Caco-2 (cell line): ENCODE results near the gene QRFP. TPM values are rescaled to one million over a fixed set of nuclear protein-coding genes. Genes with fewer than 3 reads are reported as not detected.

Source experiments
- BruUV-seq: library from RNA; stranded (reverse); fragments of 400-500 nt; replicated peaks from 2 replicates; lab custom pipeline; 2021; lab: Mats Ljungman, UMichigan
- CTCF ChIA-PET: fragments of 300-600 bp; sonication (Branson Sonifier 250); formaldehyde crosslinking; loops from one replicate; lab custom pipeline; 2022; ENCODE audit warnings: antibody characterized with exemption; lab: Charles Lee
- POLR2A ChIA-PET: fragments of 300-600 bp; sonication (Branson Sonifier 250); formaldehyde crosslinking; loops from one replicate; lab custom pipeline; 2022; ENCODE audit warnings: antibody characterized with exemption; lab: Charles Lee
- DNase-seq, 2 experiments: peaks; one replicate each; pipeline versions ENCODE4 v3.0.0 to v3.0.0-alpha.2; 2020 to 2022
- H3K27me3 ChIP-seq: replicated peaks from 2 replicates; pipeline ENCODE4 v1.6.0; 2011; ENCODE audit warnings: low read length; ENCODE audit not compliant: control insufficient read depth, insufficient read depth
- H3K36me3 ChIP-seq: 2 replicates; pipeline ENCODE4 v1.5.1; 2011; ENCODE audit warnings: low read length; ENCODE audit not compliant: control insufficient read depth, insufficient read depth
- H3K4me1 ChIP-seq: fragments of 250-450 bp; sonication (Bioruptor Pico); 2 replicates; pipeline ENCODE4 v1.5.1; 2020; ENCODE audit warnings: mild to moderate bottlenecking
- H3K4me3 ChIP-seq: 2 replicates; pipeline ENCODE4 v1.5.1; 2011; ENCODE audit warnings: low read depth, mild to moderate bottlenecking, control low read depth, low read length
- H3K9me3 ChIP-seq: fragments of 250-450 bp; sonication (Bioruptor Pico); 2 replicates; pipeline ENCODE4 v1.5.1; 2020; ENCODE audit warnings: mild to moderate bottlenecking, moderate library complexity
- H3K27ac Mint-ChIP-seq: one replicate; pipeline ENCODE4 v1.8.0; 2022; ENCODE audit warnings: mixed read lengths; ENCODE audit not compliant: unreplicated experiment
- H3K27me3 Mint-ChIP-seq: one replicate; pipeline ENCODE4 v1.8.0; 2022; ENCODE audit warnings: mixed read lengths; ENCODE audit not compliant: insufficient read depth, unreplicated experiment
- H3K36me3 Mint-ChIP-seq: one replicate; pipeline ENCODE4 v1.8.0; 2022; ENCODE audit warnings: mild to moderate bottlenecking, mixed read lengths; ENCODE audit not compliant: insufficient read depth, unreplicated experiment
- H3K4me1 Mint-ChIP-seq: one replicate; pipeline ENCODE4 v1.8.0; 2022; ENCODE audit warnings: low read depth, mixed read lengths; ENCODE audit not compliant: unreplicated experiment
- H3K4me3 Mint-ChIP-seq: one replicate; pipeline ENCODE4 v1.8.0; 2022; ENCODE audit warnings: mild to moderate bottlenecking, moderate library complexity, mixed read lengths; ENCODE audit not compliant: unreplicated experiment
- H3K9me3 Mint-ChIP-seq: one replicate; pipeline ENCODE4 v1.8.0; 2022; ENCODE audit warnings: mixed read lengths; ENCODE audit not compliant: unreplicated experiment
- CTCF ChIP-seq, 2 experiments: fragments of 200-600 bp in 1 of 2; IDR thresholded peaks; 1 replicate in 1 of 2; 2 replicates in 1 of 2; pipeline versions ENCODE4 v1.5.1 to v1.8.0; 2011 to 2022; ENCODE audit warnings: antibody characterized with exemption in 1 of 2, control low read depth in 1 of 2, inconsistent platforms in 1 of 2, low read depth in 1 of 2, low read length in 1 of 2, mild to moderate bottlenecking in 1 of 2, moderate library complexity in 1 of 2; ENCODE audit not compliant: insufficient read depth in 1 of 2, severe bottlenecking in 1 of 2, unreplicated experiment in 1 of 2
- intact Hi-C: fragments of 100-400 bp; cut with micrococcal nuclease; formaldehyde crosslinking; loops from one replicate; pipeline ENCODE4 v1.10.0; 2022; ENCODE audit not compliant: unreplicated experiment
- total RNA-seq: library from RNA; stranded (reverse); gene quantifications from 2 replicates; pipeline ENCODE4 v1.2.3, GENCODE V29; 2022

QRFP gene
- total RNA-seq, 1 experiment from 2014 or later: not detected

- no peak for TF ChIP-seq CTCF (IDR thresholded peaks at IDR 0.05; ENCODE audit: insufficient read depth in 1 of 2, low read depth in 1 of 2, low read length in 1 of 2, severe bottlenecking in 1 of 2, unreplicated experiment in 1 of 2)
- no peaks in the 10 kb centered on the region; the same call in 1 of the 2 replicates for H3K36me3 ChIP-seq
- intact Hi-C loops: no loop called here
- H3K4me3 ChIP-seq: no peak overlapping the region
- no peaks in the 10 kb centered on the region for H3K9me3 ChIP-seq
- CTCF ChIA-PET: interaction anchor here (0.7 to 0.8 kb wide), 2 partner anchors 99 to 184 kb away, joined by 7 to 11 read pairs; no protein-coding TSS in a partner anchor
- no peaks in the 10 kb centered on the region for H3K27me3 ChIP-seq
- peaks cover 6% of the 10 kb centered on the region for H3K4me1 ChIP-seq
- no peaks in the 10 kb centered on the region for H3K9me3 Mint-ChIP-seq
- DNase-seq: no peak
- H3K4me1 Mint-ChIP-seq: no peaks in the 10 kb centered on the region
- peaks cover 62% of the 10 kb centered on the region for H3K36me3 Mint-ChIP-seq
- no peaks in the 10 kb centered on the region for H3K27me3 Mint-ChIP-seq
- POLR2A ChIA-PET: no interaction called here
- H3K27ac Mint-ChIP-seq: no peak overlapping the region
- no TSS peak for BruUV-seq
- H3K4me3 Mint-ChIP-seq: no peak overlapping the region
Observed at GRCh38 chr9:130858739-130859705, 37.6 kb downstream of the QRFP start.

GRCh38 chr9:130857864-130858738 lies 38.5 kb downstream of the QRFP start:
- no TSS peak for BruUV-seq
- Histone ChIP-seq H3K4me3 (no peak overlapping the region), H3K9me3 (no peaks in the 10 kb centered on the region), H3K4me1 (peaks cover 1% of the 10 kb centered on the region), H3K36me3 (no peaks in the 10 kb centered on the region; the same call in 1 of the 2 replicates), H3K27me3 (no peaks in the 10 kb centered on the region)
- TF ChIP-seq CTCF (IDR thresholded peaks at IDR 0.05; ENCODE audit: insufficient read depth in 1 of 2, low read depth in 1 of 2, low read length in 1 of 2, severe bottlenecking in 1 of 2, unreplicated experiment in 1 of 2): no peak
- ChIA-PET CTCF (interaction anchor here (1.1 kb wide), 1 partner anchor 9 kb away, joined by 3 read pairs; no protein-coding TSS in a partner anchor), POLR2A (interaction anchor here (0.5 kb wide), 1 partner anchor 44 kb away, joined by 12 read pairs; no protein-coding TSS in a partner anchor)
- Mint-ChIP-seq H3K27ac (no peak overlapping the region), H3K9me3 (no peaks in the 10 kb centered on the region), H3K4me3 (no peak overlapping the region), H3K36me3 (peaks cover 58% of the 10 kb centered on the region), H3K4me1 (no peaks in the 10 kb centered on the region), H3K27me3 (no peaks in the 10 kb centered on the region)
- DNase-seq: no peak
- intact Hi-C loops: no loop called here

- ChIA-PET CTCF (no interaction called here), POLR2A (no interaction called here)
- Mint-ChIP-seq H3K36me3 (peaks cover 57% of the 10 kb centered on the region), H3K27ac (no peak overlapping the region), H3K4me3 (no peak overlapping the region), H3K4me1 (no peaks in the 10 kb centered on the region), H3K27me3 (no peaks in the 10 kb centered on the region), H3K9me3 (no peaks in the 10 kb centered on the region)
- H3K4me3 ChIP-seq: no peak overlapping the region
- H3K9me3 ChIP-seq: no peaks in the 10 kb centered on the region
- TF ChIP-seq CTCF (IDR thresholded peaks at IDR 0.05; ENCODE audit: insufficient read depth in 1 of 2, low read depth in 1 of 2, low read length in 1 of 2, severe bottlenecking in 1 of 2, unreplicated experiment in 1 of 2): no peak
- intact Hi-C loops: no loop called here
- no peak for DNase-seq
- no peaks in the 10 kb centered on the region; the same call in 1 of the 2 replicates for H3K4me1 ChIP-seq
- H3K27me3 ChIP-seq: no peaks in the 10 kb centered on the region
- H3K36me3 ChIP-seq: no peaks in the 10 kb centered on the region; the same call in 1 of the 2 replicates
- no TSS peak for BruUV-seq
Observed at GRCh38 chr9:130856474-130856873, 40.1 kb downstream of the QRFP start.
